Ectodermal cell (in vitro differentiated cells): Measurements from ENCODE around the gene GBGT1.

Experiments
- H3K27ac ChIP-seq: 2 replicates; pipeline ENCODE4 v1.7.0; 2013; ENCODE audit warnings: mild to moderate bottlenecking, low read depth, low read length; ENCODE audit not compliant: insufficient read depth, poor library complexity, severe bottlenecking
- H3K27me3 ChIP-seq: 2 replicates; pipeline ENCODE4 v1.7.0; 2013; ENCODE audit warnings: mild to moderate bottlenecking, low read length; ENCODE audit not compliant: insufficient read depth, control insufficient read depth, poor library complexity, severe bottlenecking
- H3K36me3 ChIP-seq: one replicate; pipeline ENCODE4 v1.7.0; 2013; ENCODE audit warnings: low read length; ENCODE audit not compliant: control insufficient read depth, insufficient read depth
- H3K4me1 ChIP-seq: one replicate; pipeline ENCODE4 v1.7.0; 2013; ENCODE audit warnings: low read length; ENCODE audit not compliant: control insufficient read depth, insufficient read depth
- H3K4me3 ChIP-seq: 2 replicates; pipeline ENCODE4 v1.7.0; 2013; ENCODE audit warnings: low read depth, low read length, control low read depth; ENCODE audit not compliant: insufficient read depth
- H3K9me3 ChIP-seq: 2 replicates; pipeline ENCODE4 v1.7.0; 2013; ENCODE audit warnings: mild to moderate bottlenecking, low read length, moderate library complexity; ENCODE audit not compliant: control insufficient read depth
- WGBS, 2 experiments: methylation state at CpG; one replicate each; pipeline ENCODE4 v1.1.7; 2013; ENCODE audit warnings: missing lambda C conversion rate in 2 of 2; 5-methylcytosine and 5-hydroxymethylcytosine counted together

The GBGT1 gene

DNA sequence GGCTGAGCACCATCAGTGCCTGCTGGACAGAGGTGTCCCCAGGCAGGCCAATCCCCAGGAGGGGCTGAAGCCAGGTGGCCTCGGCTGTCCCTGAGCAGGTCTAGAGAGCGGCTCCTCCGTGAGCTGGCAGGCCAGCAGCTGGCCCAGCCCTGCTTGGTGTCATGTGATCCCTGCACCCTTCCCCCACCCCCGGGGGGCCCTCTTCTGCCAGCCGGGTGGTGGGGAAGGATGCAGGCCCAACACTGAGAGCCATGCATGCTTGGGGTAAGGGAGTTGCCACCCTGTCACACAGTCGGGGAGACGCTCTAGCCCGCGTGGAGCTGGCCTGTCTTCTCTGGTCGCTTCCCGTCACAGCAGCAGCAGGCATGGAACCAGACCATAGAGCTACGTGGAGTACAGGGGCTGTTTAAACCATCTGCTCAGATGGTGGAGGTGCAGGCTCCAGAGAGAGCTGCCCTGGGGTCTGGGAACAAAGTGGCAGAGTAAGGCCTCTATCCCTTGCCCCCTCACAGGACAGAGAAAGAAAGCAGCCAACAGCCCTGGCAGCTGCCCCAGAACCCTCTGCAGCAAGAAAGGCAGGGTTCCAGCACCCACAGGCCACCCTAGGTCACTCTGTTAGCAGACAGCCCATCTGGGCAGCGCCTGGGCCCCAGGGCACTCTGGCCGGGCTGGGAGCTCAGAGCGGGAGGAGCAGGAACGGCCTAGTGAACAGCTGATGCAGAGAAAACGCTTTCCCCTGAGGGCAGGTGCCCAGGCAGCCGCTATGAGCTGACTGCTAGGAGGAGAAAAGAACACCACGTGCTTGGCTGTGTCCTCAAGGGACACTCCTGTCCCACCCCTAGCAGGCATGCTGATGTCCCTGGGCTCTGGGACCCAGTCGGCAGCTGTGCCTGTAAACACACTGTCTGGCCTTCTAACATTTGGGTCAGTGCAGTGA is 49.5 kb downstream of the GBGT1 start:
- no peak overlapping the region for H3K4me3 ChIP-seq
- H3K9me3 ChIP-seq, result no peaks in the 10 kb centered on the region
- H3K27me3 ChIP-seq, result no peaks in the 10 kb centered on the region
- peaks cover 32% of the 10 kb centered on the region for H3K4me1 ChIP-seq
- 80 to 81% methylated on average over 20 of the region's 20 CpGs for WGBS, 2 experiments
- no peak overlapping the region for H3K27ac ChIP-seq
- peaks cover 6% of the 10 kb centered on the region for H3K36me3 ChIP-seq

DNA sequence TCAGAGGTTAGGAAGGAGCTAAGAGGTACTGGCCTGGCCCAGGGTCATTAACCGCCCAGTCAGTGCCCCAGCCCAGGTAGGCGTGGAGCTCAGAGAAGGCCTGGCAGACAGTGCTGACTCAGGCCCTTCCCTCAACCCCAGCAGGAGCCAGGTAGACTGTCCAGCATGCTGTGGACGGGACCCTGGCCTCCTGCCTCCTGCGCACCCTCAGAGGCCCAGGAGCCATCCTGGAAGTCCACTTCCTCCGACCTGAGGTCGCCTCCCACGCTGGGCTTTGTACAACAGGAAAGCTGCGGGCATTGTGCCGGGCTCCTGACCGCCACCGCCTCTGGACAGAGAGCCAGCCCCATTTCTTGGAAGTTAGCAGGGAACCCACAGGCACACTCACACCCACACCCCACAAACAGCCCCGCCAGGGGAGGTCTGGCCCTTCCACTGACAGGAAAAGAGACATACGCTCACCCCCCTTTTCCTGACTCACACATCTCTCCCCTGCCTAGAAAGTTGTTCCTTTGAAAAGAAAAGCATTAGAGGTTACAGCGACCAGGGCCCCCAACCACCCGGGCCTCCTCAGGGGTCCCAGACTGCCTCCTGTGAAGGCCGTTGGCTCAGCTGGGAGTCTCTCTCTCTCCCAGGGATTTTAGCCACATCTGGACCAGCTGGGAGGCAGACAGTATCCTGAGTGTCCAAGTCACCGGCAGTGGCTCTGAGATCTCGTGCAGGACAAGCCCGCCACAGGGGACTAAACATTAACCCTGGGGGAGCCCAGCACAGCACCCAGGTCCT is 50.4 kb downstream of the GBGT1 start:
- H3K9me3 ChIP-seq, result no peaks in the 10 kb centered on the region
- no peaks in the 10 kb centered on the region for H3K27me3 ChIP-seq
- peaks cover 14% of the 10 kb centered on the region for H3K36me3 ChIP-seq
- no peak overlapping the region for H3K27ac ChIP-seq
- H3K4me1 ChIP-seq, result peaks cover 24% of the 10 kb centered on the region
- H3K4me3 ChIP-seq, result no peak overlapping the region
- 91 to 92% methylated on average over 19 of the region's 19 CpGs for WGBS, 2 experiments

DNA sequence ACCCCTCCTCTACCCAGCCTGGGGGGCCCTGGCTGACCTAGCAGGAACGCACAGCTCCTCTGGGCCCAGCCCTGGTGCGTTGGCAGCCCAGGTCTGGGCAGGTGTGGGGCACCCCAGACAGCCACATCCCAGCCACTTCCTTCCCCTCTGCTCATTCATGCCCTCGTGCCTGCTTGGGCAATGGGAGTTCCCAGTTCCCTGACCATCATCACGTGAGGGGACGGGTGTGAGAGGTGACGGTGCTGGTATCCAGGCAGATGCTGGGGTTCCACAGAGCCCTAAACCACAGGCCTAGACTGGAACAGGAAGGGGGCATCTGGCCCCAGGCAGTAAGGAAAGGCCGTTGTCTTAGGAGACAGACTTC is 51.1 kb downstream of the GBGT1 start:
- peaks cover 20% of the 10 kb centered on the region for H3K4me1 ChIP-seq
- no peak overlapping the region for H3K27ac ChIP-seq
- no peaks in the 10 kb centered on the region for H3K27me3 ChIP-seq
- no peaks in the 10 kb centered on the region for H3K9me3 ChIP-seq
- H3K36me3 ChIP-seq, result peaks cover 21% of the 10 kb centered on the region
- WGBS, 2 experiments, result 95 to 97% methylated on average over 7 of the region's 7 CpGs
- H3K4me3 ChIP-seq, result no peak overlapping the region

DNA sequence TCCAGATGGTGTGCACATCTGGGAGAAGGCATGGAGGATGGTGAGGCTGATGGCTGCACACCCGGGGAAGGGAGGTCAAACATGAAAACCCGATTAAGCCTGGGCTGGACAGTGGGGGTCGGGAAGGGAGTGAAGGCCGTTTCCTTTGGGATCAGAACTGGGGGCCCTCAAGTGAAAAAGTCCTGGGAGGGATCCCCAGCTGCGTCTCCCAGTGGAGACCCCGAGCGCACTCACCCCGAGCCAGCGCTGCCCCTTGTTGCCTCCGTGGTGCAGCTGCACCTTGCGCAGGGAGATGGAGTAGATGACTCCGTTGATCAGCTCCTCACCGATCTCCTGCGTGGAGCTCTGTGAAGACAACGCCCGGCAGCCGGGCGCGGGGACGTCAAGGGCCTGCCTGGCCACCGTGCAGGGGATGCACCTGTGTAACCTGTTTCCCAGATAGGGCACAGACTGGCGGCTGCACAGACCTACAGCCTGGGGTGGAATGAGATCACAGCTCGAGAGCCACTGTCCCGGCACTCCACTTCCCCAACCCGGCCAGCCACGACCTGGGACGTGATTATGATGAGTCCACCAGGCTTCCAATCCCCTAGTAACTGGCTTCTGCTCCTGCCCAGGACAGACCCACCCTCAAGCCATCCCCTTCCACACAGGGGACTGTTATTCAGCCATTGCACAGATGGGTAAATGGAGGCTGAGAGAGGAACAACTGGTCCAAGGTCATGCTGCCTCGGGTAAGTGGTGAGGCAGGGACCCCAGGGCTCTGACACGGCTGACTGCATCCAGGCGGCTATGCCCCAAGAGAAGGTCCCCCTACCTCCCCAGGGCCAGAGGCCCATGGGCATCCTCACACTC is 51.7 kb downstream of the GBGT1 start:
- Histone ChIP-seq H3K4me3 (no peak overlapping the region), H3K27me3 (no peaks in the 10 kb centered on the region), H3K4me1 (peaks cover 20% of the 10 kb centered on the region), H3K27ac (no peak overlapping the region), H3K36me3 (peaks cover 26% of the 10 kb centered on the region), H3K9me3 (no peaks in the 10 kb centered on the region)
- WGBS, 2 experiments, result 96 to 97% methylated on average over 30 of the region's 30 CpGs

- Histone ChIP-seq H3K4me1 (peaks cover 7% of the 10 kb centered on the region), H3K36me3 (peaks cover 35% of the 10 kb centered on the region), H3K27me3 (no peaks in the 10 kb centered on the region), H3K9me3 (no peaks in the 10 kb centered on the region), H3K27ac (no peak overlapping the region), H3K4me3 (no peak overlapping the region)
- WGBS, 2 experiments, result 91 to 93% methylated on average over 18 of the region's 18 CpGs
Measured at GRCh38 chr9:133109931-133110650, 53.6 kb downstream of the GBGT1 start.

DNA sequence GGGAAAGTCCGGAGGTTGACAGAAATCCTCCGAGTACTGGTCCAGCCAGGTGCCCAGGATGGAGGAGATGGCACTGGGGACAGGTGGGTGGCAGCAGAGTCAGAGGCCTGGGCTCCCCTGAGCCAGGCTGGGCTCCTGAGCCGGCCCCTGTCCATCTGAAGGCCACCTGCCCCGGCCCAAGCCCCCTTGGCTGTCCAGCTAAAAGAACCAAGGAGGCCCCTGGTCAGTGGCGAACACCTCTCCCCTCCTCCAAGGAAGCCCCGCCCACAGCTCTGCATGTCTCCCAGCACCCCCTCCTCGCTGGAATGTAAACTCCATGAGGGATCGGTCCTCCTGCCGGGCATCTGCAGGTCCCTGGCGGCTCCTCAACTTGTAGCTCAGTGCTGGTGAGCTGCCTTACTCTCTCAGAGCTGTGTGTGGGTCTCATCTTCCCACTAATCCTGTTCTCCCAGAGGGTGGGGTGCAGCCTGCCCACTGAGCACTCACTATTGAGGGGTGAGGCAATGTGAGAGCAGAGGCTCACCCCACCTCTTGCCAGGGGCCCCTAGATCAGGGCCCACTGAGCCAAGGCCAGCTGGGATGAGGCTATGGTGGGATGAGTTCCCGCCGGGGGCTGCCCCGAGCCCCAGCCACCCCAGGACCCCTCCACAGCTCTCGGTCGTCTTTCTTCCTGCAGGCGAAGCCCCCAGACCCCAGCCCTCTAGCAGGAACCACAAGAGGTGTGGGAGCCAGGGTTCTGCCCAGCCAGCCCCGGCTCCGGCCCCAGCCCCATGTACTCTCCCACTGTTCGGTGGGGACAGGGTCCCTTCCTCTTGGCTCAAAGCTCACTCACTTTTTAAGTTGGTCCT is 54.7 kb downstream of the GBGT1 start:
- no peaks in the 10 kb centered on the region for H3K27me3 ChIP-seq
- H3K27ac ChIP-seq, result no peak overlapping the region
- H3K36me3 ChIP-seq, result peaks cover 39% of the 10 kb centered on the region
- H3K4me1 ChIP-seq, result no peaks in the 10 kb centered on the region
- no peaks in the 10 kb centered on the region for H3K9me3 ChIP-seq
- WGBS, 2 experiments, result 93% methylated on average over 19 of the region's 19 CpGs
- H3K4me3 ChIP-seq, result no peak overlapping the region

DNA sequence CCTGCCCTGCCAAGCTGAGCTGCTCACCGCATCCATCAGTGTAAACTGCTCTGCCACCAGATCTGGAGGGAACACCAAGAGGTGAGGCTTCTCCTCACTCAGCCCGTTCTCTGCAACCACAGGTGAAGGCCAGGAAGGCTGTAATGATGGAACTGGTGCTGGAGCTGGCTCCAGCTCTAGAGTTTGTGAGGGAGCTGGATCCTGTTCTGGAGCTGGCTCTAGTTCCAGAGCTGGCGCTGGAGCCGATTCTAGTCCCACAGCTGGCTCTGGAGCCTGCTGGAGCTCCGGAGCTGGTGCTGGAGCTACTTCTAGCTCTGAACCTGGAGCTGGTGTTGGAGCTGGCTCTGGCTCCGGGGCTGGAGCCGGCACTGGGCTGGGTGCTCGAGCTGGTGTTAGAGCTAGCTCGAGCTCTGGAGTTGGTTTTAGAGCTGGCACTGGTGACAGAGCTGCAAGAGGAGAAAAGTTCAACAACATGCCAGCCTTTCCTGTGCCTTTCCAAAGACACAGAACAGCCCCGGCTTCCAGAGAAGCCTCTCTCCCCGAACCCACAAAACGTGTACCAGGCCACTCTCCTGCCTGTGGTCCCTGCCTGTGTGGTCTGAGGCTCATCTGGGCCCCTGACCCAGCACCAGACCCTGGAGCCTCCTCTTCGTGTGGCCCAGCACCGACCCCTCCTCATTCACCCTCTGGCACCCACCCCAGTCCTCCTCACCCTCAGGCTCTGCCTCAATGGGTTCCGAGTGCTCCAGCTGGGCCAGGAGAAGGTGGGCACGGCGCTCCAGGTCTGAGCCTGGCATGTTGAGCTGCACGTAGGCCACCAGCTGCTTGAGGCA is 55.5 kb downstream of the GBGT1 start:
- H3K4me1 ChIP-seq, result no peaks in the 10 kb centered on the region
- 90 to 91% methylated on average over 18 of the region's 18 CpGs for WGBS, 2 experiments
- no peaks in the 10 kb centered on the region for H3K9me3 ChIP-seq
- H3K36me3 ChIP-seq, result peaks cover 42% of the 10 kb centered on the region
- no peak overlapping the region for H3K27ac ChIP-seq
- no peak overlapping the region for H3K4me3 ChIP-seq
- H3K27me3 ChIP-seq, result no peaks in the 10 kb centered on the region

DNA sequence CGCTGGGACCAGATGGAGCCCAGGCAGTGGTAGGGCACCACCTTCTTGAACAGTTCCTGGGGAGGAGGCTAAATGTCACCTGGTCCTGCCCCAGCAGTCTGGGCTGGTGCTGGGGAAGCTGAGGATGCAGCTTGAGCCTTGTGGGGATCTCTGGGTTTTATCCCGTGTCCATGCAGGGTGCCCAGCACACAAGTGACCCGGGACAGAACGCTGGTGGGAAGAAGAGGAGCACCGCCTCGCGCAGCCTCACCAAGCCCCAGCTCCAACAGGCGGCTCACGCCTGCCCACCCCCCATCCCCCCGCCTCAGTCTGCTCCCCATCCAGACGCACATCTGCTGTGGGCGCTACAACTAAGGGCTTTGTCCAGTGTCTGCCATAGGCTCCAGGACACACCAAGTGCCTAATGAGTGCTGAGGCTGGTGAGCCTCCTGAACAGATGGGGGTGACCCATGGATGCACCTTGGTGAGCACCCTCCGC is 56.4 kb downstream of the GBGT1 start:
- Histone ChIP-seq H3K27ac (no peak overlapping the region), H3K9me3 (no peaks in the 10 kb centered on the region), H3K4me3 (no peak overlapping the region), H3K27me3 (no peaks in the 10 kb centered on the region), H3K36me3 (peaks cover 42% of the 10 kb centered on the region), H3K4me1 (no peaks in the 10 kb centered on the region)
- 88 to 91% methylated on average over 13 of the region's 13 CpGs for WGBS, 2 experiments
